Muscle of arm (tissue), 12 donors: ENCODE measurements around the gene CCDC63. TPM values are rescaled to one million over a fixed set of nuclear protein-coding genes. Genes with fewer than 3 reads are reported as not detected.

Experiments
- polyA plus RNA-seq, 12 donors: library from polyadenylated mRNA; unstranded; fragments of 120-200 nt; gene quantifications; one replicate each; pipeline ENCODE4 v1.2.1, GENCODE V29; 2013; ENCODE audit not compliant: insufficient read length in 12 of 12

The CCDC63 gene
- polyA plus RNA-seq, 12 donors: 0.11 to 0.19 (median 0.11) TPM; not detected in 9

Other genes with a start within 250 kb of the CCDC63 start
- gene TCTN1, start 232.9 kb upstream of the CCDC63 start, polyA plus RNA-seq: 10 to 100 TPM in 11 of 12 donors, not detected in 1; 18.4 to 47.4 (median 24.3) TPM
- 10 to 100 TPM in 2 of 12 donors, 1 to 10 TPM in 9, not detected in 1; 4.1 to 19.0 (median 5.3) TPM for gene HVCN1, start 157.9 kb upstream of the CCDC63 start, polyA plus RNA-seq
- 100 to 1,000 TPM in 11 of 12 donors, not detected in 1; 107 to 186 (median 134) TPM for gene PPP1CC, start 104.1 kb upstream of the CCDC63 start, polyA plus RNA-seq
- 1,000 to 10,000 TPM in 9 of 12 donors, 100 to 1,000 TPM in 2, not detected in 1; 418 to 1,410 (median 1,244) TPM for gene MYL2, start 73.6 kb downstream of the CCDC63 start, polyA plus RNA-seq
- 1 to 10 TPM in 3 of 12 donors, under 1 TPM in 7, not detected in 2; 0.43 to 1.3 (median 0.80) TPM for gene CUX2, start 187.2 kb downstream of the CCDC63 start, polyA plus RNA-seq